ENCODE results near the gene IGF1.

- no peak for TF ChIP-seq YY1 (IDR thresholded peaks at IDR 0.05; ENCODE audit: extremely low read depth, insufficient replicate concordance, low read depth, low read length)
- TF ChIP-seq CTCF (IDR thresholded peaks at IDR 0.05 in 2 of 3, conservative IDR thresholded peaks at IDR 0.05 in 1 of 3; ENCODE audit: borderline replicate concordance in 1 of 3, insufficient read depth in 1 of 3, low read depth in 2 of 3, low read length in 2 of 3): no peak
- no peak for TF ChIP-seq POLR2A (IDR thresholded peaks at IDR 0.05; ENCODE audit: borderline replicate concordance, extremely low read depth, insufficient read depth, insufficient read length)
- TF ChIP-seq EZH2 (IDR thresholded peaks at IDR 0.05): no peak
- TF ChIP-seq CBX3 (IDR thresholded peaks at IDR 0.05; ENCODE audit: low read depth): no peak
- no peak for TF ChIP-seq SIN3A (IDR thresholded peaks at IDR 0.05; ENCODE audit: low read depth)
- TF ChIP-seq MAX (IDR thresholded peaks at IDR 0.05): no peak
- TF ChIP-seq POLR2AphosphoS5 (IDR thresholded peaks at IDR 0.05; ENCODE audit: low read depth, low read length): no peak
- TF ChIP-seq TCF7L2 (IDR thresholded peaks at IDR 0.05; ENCODE audit: borderline replicate concordance, extremely low read depth, insufficient read depth, insufficient read length): no peak
These were observed 43.5 kb downstream of the IGF1 start for GRCh38 chr12:102436867-102437266.
